HG02642 (cell line): Measurements from ENCODE around the gene RNU6-9.

Experiments
- ATAC-seq: cut with Tn5 transposase; IDR thresholded peaks from one replicate; pipeline ENCODE4 v1.9.1; 2021; ENCODE audit warnings: mild to moderate bottlenecking; ENCODE audit not compliant: unreplicated experiment, poor library complexity

Gene RNU6-9

GRCh38 chr19:896434-896833 lies 3.1 kb downstream of the RNU6-9 start:
- no peak for ATAC-seq

GRCh38 chr19:896999-897398 lies 3.7 kb downstream of the RNU6-9 start:
- ATAC-seq: no peak

- no peak for ATAC-seq
These were observed 4.3 kb downstream of the RNU6-9 start for GRCh38 chr19:897442-898039.

- no peak for ATAC-seq
These were observed 5.4 kb downstream of the RNU6-9 start for GRCh38 chr19:898663-899062.

GRCh38 chr19:899336-900042 lies 6.2 kb downstream of the RNU6-9 start:
- no peak for ATAC-seq

- no peak for ATAC-seq
These were observed 6.7 kb downstream of the RNU6-9 start for GRCh38 chr19:900043-900301.

GRCh38 chr19:900302-901111 lies 7.2 kb downstream of the RNU6-9 start:
- no peak for ATAC-seq

GRCh38 chr19:901216-902092 lies 8.2 kb downstream of the RNU6-9 start:
- ATAC-seq: no peak

GRCh38 chr19:902093-902370 lies 8.7 kb downstream of the RNU6-9 start:
- no peak for ATAC-seq

- ATAC-seq: no peak
These were observed 9.4 kb downstream of the RNU6-9 start for GRCh38 chr19:902446-903226.

GRCh38 chr19:903266-903797 lies 10.0 kb downstream of the RNU6-9 start:
- ATAC-seq: no peak

GRCh38 chr19:904545-904944 lies 11.3 kb downstream of the RNU6-9 start:
- no peak for ATAC-seq

- ATAC-seq: no peak
These were observed 13.2 kb downstream of the RNU6-9 start for GRCh38 chr19:906480-906879.

GRCh38 chr19:907183-907853 lies 14.0 kb downstream of the RNU6-9 start:
- ATAC-seq: no peak

- no peak for ATAC-seq
These were observed 18.1 kb downstream of the RNU6-9 start for GRCh38 chr19:911197-912033.

- no peak for ATAC-seq
These were observed 19.1 kb downstream of the RNU6-9 start for GRCh38 chr19:912181-913079.

GRCh38 chr19:913080-913748 lies 19.9 kb downstream of the RNU6-9 start, which contains the start of gene R3HDM4:
Gene R3HDM4, minus strand, starts transcription at chr19:913219. Its CDS starts 62 bp downstream, at chr19:913157.
- ATAC-seq: peak; percentile 58
